Measurements from ENCODE around the gene HIRIP3. TPM values are rescaled to one million over a fixed set of nuclear protein-coding genes. Genes with fewer than 3 reads are reported as not detected.

HIRIP3 gene
- total and polyA plus RNA-seq, 2 of the 13 experiments (the other 11 are each of a cell fraction or from before 2014, with no cell fraction given): 12.6 to 17.2 TPM

DNA sequence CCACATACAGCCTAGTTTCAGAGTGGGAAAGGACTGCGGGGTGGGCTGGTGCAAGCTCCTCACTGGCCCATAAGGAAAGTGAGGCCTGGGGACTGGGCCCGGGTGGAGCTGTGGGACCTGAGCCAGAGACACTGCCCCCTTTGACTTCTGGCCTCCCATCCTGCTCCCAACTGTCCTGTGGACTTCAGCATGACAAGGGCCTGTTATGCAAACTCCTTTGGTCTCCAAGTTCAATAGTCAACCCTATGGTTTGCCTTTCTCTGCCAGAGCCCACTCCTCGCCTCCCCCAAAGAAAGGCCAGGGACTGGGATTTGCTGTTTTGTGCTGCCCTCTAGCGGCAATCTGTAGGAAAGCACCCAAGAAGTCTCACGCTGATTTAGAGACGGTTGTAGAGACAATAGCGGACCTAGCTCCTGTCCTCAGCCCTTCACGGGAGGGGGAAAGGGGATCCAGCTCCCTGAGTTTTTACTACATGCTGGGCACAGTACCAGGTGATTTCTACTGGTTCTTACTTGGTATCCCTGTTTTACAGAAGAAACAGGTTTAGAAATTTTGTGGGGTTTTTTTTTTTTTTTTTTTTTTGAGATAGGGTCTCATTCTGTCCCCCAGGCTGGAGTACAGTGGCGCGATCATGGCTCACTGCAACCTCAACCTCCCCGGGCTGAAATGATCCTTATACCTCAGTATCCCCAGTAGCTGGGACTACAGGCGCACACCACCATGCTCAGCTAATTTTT is 36.8 kb upstream of the HIRIP3 start (continued):
- peak; percentile 71; the same call in 1 of the 2 replicates for TF ChIP-seq ZNF891 (CRISPR knock-in tag; IDR thresholded peaks at IDR 0.05)
- peak; percentile 68; the same call in 1 of the 2 replicates for TF ChIP-seq ZNF124 (CRISPR knock-in tag; IDR thresholded peaks at IDR 0.05)
- no peak for TF ChIP-seq MZF1 (CRISPR knock-in tag; IDR thresholded peaks at IDR 0.05; ENCODE audit: borderline replicate concordance)
- TF ChIP-seq, protein P1, sequence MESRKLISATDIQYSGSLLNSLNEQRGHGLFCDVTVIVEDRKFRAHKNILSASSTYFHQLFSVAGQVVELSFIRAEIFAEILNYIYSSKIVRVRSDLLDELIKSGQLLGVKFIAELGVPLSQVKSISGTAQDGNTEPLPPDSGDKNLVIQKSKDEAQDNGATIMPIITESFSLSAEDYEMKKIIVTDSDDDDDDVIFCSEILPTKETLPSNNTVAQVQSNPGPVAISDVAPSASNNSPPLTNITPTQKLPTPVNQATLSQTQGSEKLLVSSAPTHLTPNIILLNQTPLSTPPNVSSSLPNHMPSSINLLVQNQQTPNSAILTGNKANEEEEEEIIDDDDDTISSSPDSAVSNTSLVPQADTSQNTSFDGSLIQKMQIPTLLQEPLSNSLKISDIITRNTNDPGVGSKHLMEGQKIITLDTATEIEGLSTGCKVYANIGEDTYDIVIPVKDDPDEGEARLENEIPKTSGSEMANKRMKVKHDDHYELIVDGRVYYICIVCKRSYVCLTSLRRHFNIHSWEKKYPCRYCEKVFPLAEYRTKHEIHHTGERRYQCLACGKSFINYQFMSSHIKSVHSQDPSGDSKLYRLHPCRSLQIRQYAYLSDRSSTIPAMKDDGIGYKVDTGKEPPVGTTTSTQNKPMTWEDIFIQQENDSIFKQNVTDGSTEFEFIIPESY (CRISPR knock-in tag; IDR thresholded peaks at IDR 0.05): peak; percentile 61
- peak; percentile 13; the same call in 1 of the 2 replicates for TF ChIP-seq CEBPG (CRISPR knock-in tag; IDR thresholded peaks at IDR 0.05)
- TF ChIP-seq, protein P2, sequence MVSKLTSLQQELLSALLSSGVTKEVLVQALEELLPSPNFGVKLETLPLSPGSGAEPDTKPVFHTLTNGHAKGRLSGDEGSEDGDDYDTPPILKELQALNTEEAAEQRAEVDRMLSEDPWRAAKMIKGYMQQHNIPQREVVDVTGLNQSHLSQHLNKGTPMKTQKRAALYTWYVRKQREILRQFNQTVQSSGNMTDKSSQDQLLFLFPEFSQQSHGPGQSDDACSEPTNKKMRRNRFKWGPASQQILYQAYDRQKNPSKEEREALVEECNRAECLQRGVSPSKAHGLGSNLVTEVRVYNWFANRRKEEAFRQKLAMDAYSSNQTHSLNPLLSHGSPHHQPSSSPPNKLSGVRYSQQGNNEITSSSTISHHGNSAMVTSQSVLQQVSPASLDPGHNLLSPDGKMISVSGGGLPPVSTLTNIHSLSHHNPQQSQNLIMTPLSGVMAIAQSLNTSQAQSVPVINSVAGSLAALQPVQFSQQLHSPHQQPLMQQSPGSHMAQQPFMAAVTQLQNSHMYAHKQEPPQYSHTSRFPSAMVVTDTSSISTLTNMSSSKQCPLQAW (CRISPR knock-in tag; IDR thresholded peaks at IDR 0.05): peak; percentile 81; the same call in 1 of the 2 replicates
- no peak for TF ChIP-seq LCORL (IDR thresholded peaks at IDR 0.05)
- TF ChIP-seq LCORL (CRISPR knock-in tag; IDR thresholded peaks at IDR 0.05): 0 out of 2 replicates have a peak, but pooled peaks have one; percentile 28
- no peak for TF ChIP-seq ZNF549 (CRISPR knock-in tag; IDR thresholded peaks at IDR 0.05)
- TF ChIP-seq EHMT2 (IDR thresholded peaks at IDR 0.05; ENCODE audit: borderline replicate concordance, low read depth, low read length): no peak
- TF ChIP-seq, protein P3, sequence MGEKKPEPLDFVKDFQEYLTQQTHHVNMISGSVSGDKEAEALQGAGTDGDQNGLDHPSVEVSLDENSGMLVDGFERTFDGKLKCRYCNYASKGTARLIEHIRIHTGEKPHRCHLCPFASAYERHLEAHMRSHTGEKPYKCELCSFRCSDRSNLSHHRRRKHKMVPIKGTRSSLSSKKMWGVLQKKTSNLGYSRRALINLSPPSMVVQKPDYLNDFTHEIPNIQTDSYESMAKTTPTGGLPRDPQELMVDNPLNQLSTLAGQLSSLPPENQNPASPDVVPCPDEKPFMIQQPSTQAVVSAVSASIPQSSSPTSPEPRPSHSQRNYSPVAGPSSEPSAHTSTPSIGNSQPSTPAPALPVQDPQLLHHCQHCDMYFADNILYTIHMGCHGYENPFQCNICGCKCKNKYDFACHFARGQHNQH (CRISPR knock-in tag; IDR thresholded peaks at IDR 0.05): 0 out of 2 replicates have a peak, but pooled peaks have one; percentile 53
- peak; percentile 57; the same call in 1 of the 2 replicates for TF ChIP-seq RCOR2 (CRISPR knock-in tag; IDR thresholded peaks at IDR 0.05)
- TF ChIP-seq FOSL2 (CRISPR knock-in tag; IDR thresholded peaks at IDR 0.05): peak; percentile 24; the same call in 1 of the 2 replicates
- TF ChIP-seq, protein P4, sequence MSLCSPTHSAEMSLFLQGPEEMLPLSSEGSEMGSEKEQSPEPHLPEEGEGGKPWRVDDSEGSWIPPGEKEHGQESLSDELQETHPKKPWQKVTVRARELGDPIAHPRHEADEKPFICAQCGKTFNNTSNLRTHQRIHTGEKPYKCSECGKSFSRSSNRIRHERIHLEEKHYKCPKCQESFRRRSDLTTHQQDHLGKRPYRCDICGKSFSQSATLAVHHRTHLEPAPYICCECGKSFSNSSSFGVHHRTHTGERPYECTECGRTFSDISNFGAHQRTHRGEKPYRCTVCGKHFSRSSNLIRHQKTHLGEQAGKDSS (CRISPR knock-in tag; IDR thresholded peaks at IDR 0.05; ENCODE audit: borderline replicate concordance, low read depth): peak; percentile 57; the same call in 1 of the 2 replicates
- peak; percentile 46; the same call in 1 of the 2 replicates for TF ChIP-seq ERF (CRISPR knock-in tag; IDR thresholded peaks at IDR 0.05)
- 0 out of 2 replicates have a peak, but pooled peaks have one; percentile 40 for TF ChIP-seq ZNF746 (CRISPR knock-in tag; IDR thresholded peaks at IDR 0.05)
- 0 out of 2 replicates have a peak, but pooled peaks have one; percentile 37 for TF ChIP-seq NFATC3 (CRISPR knock-in tag; IDR thresholded peaks at IDR 0.05)
- TF ChIP-seq, protein P5, sequence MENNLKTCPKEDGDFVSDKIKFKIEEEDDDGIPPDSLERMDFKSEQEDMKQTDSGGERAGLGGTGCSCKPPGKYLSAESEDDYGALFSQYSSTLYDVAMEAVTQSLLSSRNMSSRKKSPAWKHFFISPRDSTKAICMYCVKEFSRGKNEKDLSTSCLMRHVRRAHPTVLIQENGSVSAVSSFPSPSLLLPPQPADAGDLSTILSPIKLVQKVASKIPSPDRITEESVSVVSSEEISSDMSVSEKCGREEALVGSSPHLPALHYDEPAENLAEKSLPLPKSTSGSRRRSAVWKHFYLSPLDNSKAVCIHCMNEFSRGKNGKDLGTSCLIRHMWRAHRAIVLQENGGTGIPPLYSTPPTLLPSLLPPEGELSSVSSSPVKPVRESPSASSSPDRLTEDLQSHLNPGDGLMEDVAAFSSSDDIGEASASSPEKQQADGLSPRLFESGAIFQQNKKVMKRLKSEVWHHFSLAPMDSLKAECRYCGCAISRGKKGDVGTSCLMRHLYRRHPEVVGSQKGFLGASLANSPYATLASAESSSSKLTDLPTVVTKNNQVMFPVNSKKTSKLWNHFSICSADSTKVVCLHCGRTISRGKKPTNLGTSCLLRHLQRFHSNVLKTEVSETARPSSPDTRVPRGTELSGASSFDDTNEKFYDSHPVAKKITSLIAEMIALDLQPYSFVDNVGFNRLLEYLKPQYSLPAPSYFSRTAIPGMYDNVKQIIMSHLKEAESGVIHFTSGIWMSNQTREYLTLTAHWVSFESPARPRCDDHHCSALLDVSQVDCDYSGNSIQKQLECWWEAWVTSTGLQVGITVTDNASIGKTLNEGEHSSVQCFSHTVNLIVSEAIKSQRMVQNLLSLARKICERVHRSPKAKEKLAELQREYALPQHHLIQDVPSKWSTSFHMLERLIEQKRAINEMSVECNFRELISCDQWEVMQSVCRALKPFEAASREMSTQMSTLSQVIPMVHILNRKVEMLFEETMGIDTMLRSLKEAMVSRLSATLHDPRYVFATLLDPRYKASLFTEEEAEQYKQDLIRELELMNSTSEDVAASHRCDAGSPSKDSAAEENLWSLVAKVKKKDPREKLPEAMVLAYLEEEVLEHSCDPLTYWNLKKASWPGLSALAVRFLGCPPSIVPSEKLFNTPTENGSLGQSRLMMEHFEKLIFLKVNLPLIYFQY (CRISPR knock-in tag; IDR thresholded peaks at IDR 0.05; ENCODE audit: borderline replicate concordance): peak; percentile 72; the same call in 1 of the 2 replicates

All from HepG2 (cell line).